AG09309 (cell line): ENCODE results near the gene ABCC11.

Experiments used
- DNase-seq: peaks from one replicate; pipeline ENCODE4 v3.0.0-alpha.2; 2010; ENCODE audit warnings: low read depth
- H3K4me3 ChIP-seq: 2 replicates; pipeline ENCODE4 v1.5.1; 2011; ENCODE audit warnings: mild to moderate bottlenecking, low read depth, low read length, moderate library complexity; ENCODE audit not compliant: control insufficient read depth
- TF ChIP-seq, protein P1 (sequence below): IDR thresholded peaks from 2 replicates; pipeline ENCODE4 v1.5.1; 2011; ENCODE audit warnings: mild to moderate bottlenecking, low read depth, low read length, inconsistent platforms; ENCODE audit not compliant: insufficient read depth, control insufficient read depth; ENCODE audit errors: missing control alignments

Gene ABCC11

DNA sequence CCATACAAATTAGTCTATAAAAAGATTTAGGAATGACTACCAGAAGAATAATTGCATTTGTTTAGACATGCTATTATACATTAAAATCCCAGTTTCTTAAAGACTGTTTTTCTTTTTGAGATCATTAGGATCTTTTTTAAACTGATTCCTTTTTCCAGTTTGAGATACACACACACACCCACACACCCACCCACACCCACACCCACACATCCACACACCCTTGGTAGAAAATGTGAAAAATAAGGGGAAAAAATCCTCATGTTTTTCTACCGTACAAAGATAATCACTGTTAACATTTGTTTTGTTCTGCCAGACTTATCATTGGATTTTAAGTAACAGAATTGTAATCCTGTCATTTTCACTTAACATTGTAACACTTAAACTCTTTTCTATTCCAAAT lies 27.1 kb upstream of the ABCC11 start:
- no peak for DNase-seq
- TF ChIP-seq, protein P1, sequence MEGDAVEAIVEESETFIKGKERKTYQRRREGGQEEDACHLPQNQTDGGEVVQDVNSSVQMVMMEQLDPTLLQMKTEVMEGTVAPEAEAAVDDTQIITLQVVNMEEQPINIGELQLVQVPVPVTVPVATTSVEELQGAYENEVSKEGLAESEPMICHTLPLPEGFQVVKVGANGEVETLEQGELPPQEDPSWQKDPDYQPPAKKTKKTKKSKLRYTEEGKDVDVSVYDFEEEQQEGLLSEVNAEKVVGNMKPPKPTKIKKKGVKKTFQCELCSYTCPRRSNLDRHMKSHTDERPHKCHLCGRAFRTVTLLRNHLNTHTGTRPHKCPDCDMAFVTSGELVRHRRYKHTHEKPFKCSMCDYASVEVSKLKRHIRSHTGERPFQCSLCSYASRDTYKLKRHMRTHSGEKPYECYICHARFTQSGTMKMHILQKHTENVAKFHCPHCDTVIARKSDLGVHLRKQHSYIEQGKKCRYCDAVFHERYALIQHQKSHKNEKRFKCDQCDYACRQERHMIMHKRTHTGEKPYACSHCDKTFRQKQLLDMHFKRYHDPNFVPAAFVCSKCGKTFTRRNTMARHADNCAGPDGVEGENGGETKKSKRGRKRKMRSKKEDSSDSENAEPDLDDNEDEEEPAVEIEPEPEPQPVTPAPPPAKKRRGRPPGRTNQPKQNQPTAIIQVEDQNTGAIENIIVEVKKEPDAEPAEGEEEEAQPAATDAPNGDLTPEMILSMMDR, result no peak
- no peak overlapping the region for H3K4me3 ChIP-seq

DNA sequence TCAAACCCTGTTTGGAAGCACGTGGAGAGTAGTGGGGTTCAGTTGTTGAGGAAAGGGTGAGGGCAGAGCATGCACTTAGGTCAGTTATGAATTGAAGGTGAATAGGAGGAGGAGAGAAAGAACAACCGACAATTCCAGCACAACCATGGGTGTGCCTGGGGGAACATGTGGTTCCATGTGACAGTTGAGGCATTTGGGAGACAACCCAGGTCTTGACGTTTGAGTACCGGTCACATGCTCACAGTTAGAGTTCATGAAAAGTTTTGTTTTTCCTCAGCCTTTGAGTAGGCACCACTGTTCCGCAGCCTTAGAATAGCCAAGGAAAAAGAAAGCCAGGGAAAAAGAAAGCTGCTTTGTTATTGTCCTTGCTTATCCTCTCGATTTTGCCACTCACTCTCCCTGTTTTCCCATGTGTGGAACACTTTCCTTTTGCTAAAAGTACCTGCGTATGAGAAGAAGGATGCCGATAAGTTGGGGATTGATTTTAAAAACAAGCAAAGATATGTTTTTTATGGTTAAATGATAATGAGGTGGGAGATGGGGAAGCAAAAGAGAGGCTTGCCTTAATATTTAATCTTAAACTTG lies 25.6 kb upstream of the ABCC11 start:
- no peak for DNase-seq
- no peak overlapping the region for H3K4me3 ChIP-seq
- TF ChIP-seq, protein P1, result no peak

DNA sequence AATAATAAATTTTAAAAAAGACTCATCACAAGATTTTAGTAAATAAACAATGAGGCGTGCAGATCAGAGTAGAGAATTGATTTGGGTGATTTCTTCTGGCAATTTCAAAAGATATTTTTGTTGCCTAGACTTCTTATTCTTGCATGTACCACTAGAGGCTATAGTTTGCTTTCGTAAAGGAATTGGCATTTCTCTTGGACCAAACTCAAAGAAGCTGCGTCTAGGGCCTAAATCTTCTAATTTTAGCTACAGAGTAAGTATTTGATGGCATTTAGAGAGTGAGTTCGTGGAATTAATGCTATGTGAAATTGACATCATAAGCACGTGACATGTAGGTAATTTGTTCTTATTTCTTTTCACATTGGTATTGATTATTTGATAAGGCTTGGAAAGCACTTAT lies 24.4 kb upstream of the ABCC11 start:
- no peak overlapping the region for H3K4me3 ChIP-seq
- no peak for DNase-seq
- TF ChIP-seq, protein P1, result no peak

DNA sequence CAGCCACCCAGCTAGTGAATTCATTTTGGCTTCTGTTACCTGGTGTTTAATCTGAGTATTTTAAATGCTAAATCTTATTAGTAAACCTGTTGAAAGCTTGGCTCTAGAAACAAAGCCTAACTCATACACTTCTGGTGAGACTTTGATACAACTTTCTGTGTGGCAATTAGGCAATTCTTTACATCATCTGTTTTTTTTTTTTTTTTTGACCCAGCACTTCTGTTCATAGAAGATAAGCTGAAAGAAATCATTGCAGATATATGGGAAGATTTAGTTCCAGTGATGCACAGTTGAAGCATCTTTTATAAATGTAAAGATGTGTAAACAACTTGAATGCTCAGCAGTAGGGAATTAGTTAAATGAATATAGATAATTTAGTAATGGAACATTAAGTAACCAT lies 21.7 kb upstream of the ABCC11 start:
- TF ChIP-seq, protein P1, result no peak
- DNase-seq, result no peak

DNA sequence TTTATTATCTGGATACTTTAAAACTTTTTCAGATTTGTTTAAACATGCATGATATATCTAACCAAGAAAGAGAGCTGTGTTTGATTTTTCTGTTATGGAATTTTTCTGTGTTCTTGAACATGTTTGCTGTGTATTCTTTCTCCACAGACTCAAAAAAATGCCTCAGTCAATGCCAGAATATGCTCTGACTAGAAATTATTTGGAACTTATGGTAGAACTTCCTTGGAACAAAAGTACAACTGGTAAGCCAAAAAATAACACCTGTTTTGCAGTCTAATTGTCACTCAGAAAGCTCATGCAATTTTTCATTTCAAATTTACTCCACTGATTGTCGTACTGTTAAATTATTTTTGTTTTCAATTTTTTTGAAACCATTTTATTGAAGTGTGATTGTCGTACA lies 15.3 kb upstream of the ABCC11 start:
- TF ChIP-seq, protein P1, result no peak
- no peak for DNase-seq
- H3K4me3 ChIP-seq, result no peak overlapping the region

More for the DNA sequence above, 21.7 kb upstream of the ABCC11 start:
- no peak overlapping the region for H3K4me3 ChIP-seq

DNA sequence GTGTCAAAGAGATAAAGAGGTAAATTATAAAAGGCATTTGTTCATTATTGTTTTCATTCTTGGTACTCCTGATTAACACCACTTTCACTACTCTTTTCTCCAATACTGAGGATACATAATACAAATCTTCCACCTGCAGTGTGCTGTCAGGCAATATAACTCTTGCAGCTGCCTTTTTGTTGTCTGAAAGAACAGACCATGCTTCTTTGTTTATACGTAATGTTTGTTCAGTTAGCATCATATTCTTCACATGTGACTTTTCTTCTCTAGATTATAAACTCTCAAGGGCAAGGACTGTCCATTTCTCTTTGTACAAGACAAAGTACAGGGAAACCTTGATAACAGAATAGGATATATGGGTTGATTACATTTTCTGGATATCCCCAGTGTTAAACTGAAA lies 14.2 kb upstream of the ABCC11 start:
- no peak for DNase-seq
- H3K4me3 ChIP-seq, result no peak overlapping the region
- TF ChIP-seq, protein P1, result no peak

DNA sequence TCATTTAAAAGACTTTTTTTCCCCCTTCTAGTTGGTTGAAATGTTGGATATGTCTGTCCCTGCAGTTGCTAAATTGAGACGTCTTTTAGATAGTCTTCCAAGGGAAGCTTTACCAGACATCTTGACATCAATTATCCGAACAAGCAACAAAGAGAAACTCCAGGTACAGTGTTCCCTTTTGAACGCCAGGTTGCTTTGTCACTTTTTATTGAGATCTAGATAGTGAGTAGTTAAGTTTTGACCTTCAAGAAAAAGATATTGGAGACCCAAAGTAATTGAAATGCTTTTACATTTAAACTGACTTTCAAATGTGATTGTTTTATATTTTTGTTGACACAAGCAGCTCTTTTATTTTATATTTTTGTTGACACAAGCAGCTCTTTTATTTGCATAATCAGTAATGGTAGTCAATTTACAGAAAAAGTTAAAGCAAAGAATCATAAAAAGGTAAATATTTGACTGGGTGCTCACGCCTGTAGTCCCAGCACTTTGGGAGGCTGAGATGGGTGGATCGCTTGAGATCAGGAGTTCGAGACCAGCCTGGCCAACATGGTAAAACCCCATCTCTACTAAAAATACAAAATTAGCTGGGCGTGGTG lies 9.3 kb upstream of the ABCC11 start:
- TF ChIP-seq, protein P1, result no peak
- no peak overlapping the region for H3K4me3 ChIP-seq
- DNase-seq, result no peak
